ENCODE results near the gene LRRC56.
A peak's percentile ranks its signal among the peaks of the same experiment; 100 is the strongest.
"Not testable (repeated sequence)": the region's sequence is repeated elsewhere in the genome, so short reads cannot be mapped to it uniquely, and the experiment has no call there.

Gene LRRC56

DNA sequence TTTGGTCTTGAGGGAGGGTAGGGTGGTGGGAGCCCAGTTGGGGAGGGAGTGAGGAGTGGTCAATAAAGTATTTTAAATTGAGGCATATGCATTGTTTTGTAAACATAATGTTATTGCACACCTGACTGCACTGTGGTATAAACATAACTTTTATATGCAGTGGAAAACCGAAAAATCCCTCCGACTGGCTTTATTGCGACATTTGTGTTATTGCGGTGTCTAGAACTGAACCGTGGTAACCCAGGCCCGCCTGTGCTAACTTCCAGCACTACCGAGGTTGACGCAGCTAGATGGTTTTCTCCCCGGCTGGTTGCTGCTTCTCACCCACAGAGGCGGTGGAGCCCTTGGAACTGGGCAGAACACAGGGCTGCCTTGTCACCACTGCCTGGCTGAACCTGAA, 22.7 kb upstream of the LRRC56 start:
- DNase-seq (ENCODE audit: low read depth, low spot score): no peak
- TF ChIP-seq CTCF (IDR thresholded peaks at IDR 0.05; ENCODE audit: low read depth, low read length): no peak
- no peak overlapping the region for H3K4me3 ChIP-seq (ENCODE audit: low read depth, low read length)
- in situ Hi-C loops (cut with HindIII; ENCODE audit: low sequenced_read_pairs): no loop called here

DNA sequence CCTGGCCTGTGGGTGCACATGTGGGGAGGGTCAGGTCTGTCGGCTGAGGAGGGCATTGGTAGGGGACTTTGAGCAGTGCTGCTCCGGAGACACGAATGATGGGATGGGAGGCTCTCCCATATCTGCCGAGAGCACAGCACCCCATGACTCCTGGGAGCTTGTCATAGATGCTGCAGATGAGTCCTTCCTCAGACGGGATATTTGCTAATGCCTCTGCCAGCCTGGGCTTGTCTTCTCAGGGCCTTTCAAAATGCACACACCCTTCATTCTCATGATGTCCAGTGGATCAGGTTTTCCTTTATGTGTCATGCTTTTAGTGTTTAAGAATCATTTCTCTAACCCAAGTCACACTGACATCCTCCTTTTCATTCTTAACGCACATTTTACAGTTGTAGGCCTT, 22.2 kb upstream of the LRRC56 start:
- in situ Hi-C loops (cut with HindIII; ENCODE audit: low sequenced_read_pairs): no loop called here
- no peak for DNase-seq (ENCODE audit: low read depth, low spot score)
- H3K4me3 ChIP-seq (ENCODE audit: low read depth, low read length): no peak overlapping the region
- TF ChIP-seq CTCF (IDR thresholded peaks at IDR 0.05; ENCODE audit: low read depth, low read length): no peak

- in situ Hi-C loops (cut with HindIII; ENCODE audit: low sequenced_read_pairs): no loop called here
- H3K4me3 ChIP-seq (ENCODE audit: low read depth, low read length): no peak overlapping the region
- no peak for DNase-seq (ENCODE audit: low read depth, low spot score)
- TF ChIP-seq CTCF (IDR thresholded peaks at IDR 0.05; ENCODE audit: low read depth, low read length): no peak
These were observed 20.9 kb upstream of the LRRC56 start for GRCh38 chr11:516400-516799.

GRCh38 chr11:516918-517685, 20.2 kb upstream of the LRRC56 start:
- in situ Hi-C loops (cut with HindIII; ENCODE audit: low sequenced_read_pairs); DNase-seq (ENCODE audit: low read depth, low spot score); H3K4me3 ChIP-seq (ENCODE audit: low read depth, low read length): not testable (repeated sequence)

DNA sequence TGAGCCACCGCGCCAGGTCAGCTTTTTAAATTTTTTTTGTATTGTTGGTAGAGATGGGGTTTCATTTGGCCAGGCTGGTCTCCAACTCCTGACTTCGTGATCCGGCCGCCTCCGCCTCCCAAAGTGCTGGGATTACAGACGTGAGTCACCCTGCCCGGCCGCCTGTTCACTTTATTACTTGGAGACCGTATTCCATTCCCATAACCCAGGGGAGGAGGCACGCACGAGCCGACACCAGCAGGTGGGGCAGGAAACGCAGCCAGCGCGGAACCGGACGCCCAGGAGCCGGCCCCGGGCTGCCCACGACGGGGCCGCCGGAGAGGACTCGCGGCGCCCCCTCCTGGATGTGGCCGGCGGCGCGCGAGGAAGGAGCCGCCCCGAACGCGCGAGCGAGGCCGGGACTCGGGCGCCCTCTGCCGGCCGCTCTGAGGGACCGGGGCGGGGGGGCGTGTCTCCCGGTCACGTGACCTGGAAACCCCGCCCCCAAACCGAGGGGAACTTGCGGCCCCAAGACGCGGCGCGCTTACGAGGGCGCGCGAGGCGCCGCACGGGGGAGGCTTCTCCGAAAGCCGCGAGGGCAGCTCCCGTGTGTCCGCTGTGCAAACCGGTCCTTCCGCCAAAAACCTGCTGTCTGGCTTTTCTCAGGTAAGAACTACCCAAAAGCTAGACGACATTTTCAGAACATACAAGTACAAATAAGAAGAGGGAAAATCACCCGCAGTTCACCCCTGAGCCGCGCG, 18.7 kb upstream of the LRRC56 start:
- DNase-seq (ENCODE audit: low read depth, low spot score): peak; percentile 93
- H3K4me3 ChIP-seq (ENCODE audit: low read depth, low read length): peak overlapping the region; percentile 15
- in situ Hi-C loops (cut with HindIII; ENCODE audit: low sequenced_read_pairs): no loop called here
- TF ChIP-seq CTCF (IDR thresholded peaks at IDR 0.05; ENCODE audit: low read depth, low read length): peak; percentile 72

DNA sequence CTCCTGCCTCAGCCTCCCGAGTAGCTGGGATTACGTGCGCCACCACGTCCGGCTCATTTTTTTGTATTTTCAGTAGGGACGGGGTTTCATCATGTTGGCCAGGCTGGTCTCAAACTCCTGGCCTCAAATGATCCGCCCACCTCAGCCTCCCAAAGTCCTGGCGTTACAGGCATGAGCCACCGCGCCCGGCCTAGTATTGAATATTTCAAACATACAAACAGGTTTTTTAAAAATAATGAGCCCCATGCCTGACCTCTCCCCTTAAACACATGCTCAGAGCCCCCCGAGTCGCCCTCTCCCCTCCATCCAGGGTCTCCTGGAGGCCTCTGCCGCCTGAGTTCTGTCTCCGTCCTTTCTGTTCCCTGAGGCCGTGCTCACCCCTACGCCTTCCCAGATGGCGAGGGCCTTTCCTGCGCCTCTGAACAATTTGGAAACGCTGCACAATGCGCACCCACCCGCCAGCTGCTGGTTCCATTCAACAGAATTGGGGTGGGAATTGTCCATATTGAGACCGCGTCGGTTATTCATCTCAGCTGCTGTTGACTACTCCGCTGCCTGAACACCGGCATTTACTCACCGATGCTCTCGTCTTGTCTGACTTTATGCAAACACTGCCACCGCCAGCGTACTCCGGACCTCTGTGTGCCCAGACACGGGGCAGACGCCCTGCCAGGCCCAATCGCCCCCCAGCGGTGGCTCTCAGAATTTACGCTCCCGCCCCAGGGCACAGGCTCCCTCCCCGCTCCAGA, 16.7 kb upstream of the LRRC56 start:
- H3K4me3 ChIP-seq (ENCODE audit: low read depth, low read length): no peak overlapping the region
- in situ Hi-C loops (cut with HindIII; ENCODE audit: low sequenced_read_pairs): no loop called here
- DNase-seq (ENCODE audit: low read depth, low spot score): no peak
- TF ChIP-seq CTCF (IDR thresholded peaks at IDR 0.05; ENCODE audit: low read depth, low read length): no peak
